Right atrium auricular region (tissue), 2 donors: ENCODE data around the gene RERGL. TPM values are rescaled to one million over a fixed set of nuclear protein-coding genes. Genes with fewer than 3 reads are reported as not detected.
"Not testable (repeated sequence)": the region's sequence is repeated elsewhere in the genome, so short reads cannot be mapped to it uniquely, and the experiment has no call there.

ENCODE experiments used
- DNase-seq: peaks from one replicate; pipeline ENCODE4 v3.0.0-alpha.2; 2019; ENCODE audit warnings: low spot score
- H3K27ac ChIP-seq, 2 donors: fragments of 200-600 bp; sonication (generic); 1 replicate in 1 of 2; 2 replicates in 1 of 2; pipeline ENCODE4 v1.5.1; 2016 to 2019
- H3K27me3 ChIP-seq, 2 donors: fragments of 200-600 bp; sonication (generic); one replicate each; pipeline versions ENCODE4 v1.5.1 to v1.6.0; 2017 to 2019
- H3K36me3 ChIP-seq: fragments of 200-600 bp; sonication (generic); one replicate; pipeline ENCODE4 v1.5.1; 2016
- H3K4me1 ChIP-seq, 2 donors: fragments of 200-600 bp; sonication (generic); one replicate each; pipeline versions ENCODE4 v1.5.1 to v1.6.0; 2017 to 2019
- H3K4me3 ChIP-seq, 2 donors: fragments of 200-600 bp; sonication (generic); 1 replicate in 1 of 2; 2 replicates in 1 of 2; pipeline ENCODE4 v1.5.1; 2017 to 2019; ENCODE audit warnings: mild to moderate bottlenecking in 1 of 2, moderate library complexity in 1 of 2
- H3K9me3 ChIP-seq, 2 donors: fragments of 200-600 bp; sonication (generic); one replicate each; pipeline ENCODE4 v1.5.1; 2019
- CTCF ChIP-seq, 2 donors: fragments of 200-600 bp; sonication (generic); IDR thresholded peaks; one replicate each; pipeline ENCODE4 v1.5.1; 2019; ENCODE audit warnings: antibody characterized with exemption in 2 of 2
- total RNA-seq, 2 donors: library from RNA; depleted of rRNA; stranded (reverse); fragments of >200 nt; gene quantifications; one replicate each; pipeline ENCODE4 v1.1.0, GENCODE V29; 2016

Gene RERGL
- total RNA-seq, 2 donors from 2014 or later, result 1.4 TPM; not detected in 1

GRCh38 chr12:18057051-18057450 is 32.9 kb downstream of the RERGL start:
- no peak for DNase-seq
- no peak overlapping the region for H3K27ac ChIP-seq
- H3K36me3 ChIP-seq, result no peaks in the 10 kb centered on the region
- no peak for TF ChIP-seq CTCF (IDR thresholded peaks at IDR 0.05)
- H3K27me3 ChIP-seq, result no peaks in the 10 kb centered on the region
- H3K4me3 ChIP-seq, result no peak overlapping the region
- no peaks in the 10 kb centered on the region for H3K4me1 ChIP-seq
- peaks cover 0 to 29% of the 10 kb centered on the region in 2 donors for H3K9me3 ChIP-seq

DNA sequence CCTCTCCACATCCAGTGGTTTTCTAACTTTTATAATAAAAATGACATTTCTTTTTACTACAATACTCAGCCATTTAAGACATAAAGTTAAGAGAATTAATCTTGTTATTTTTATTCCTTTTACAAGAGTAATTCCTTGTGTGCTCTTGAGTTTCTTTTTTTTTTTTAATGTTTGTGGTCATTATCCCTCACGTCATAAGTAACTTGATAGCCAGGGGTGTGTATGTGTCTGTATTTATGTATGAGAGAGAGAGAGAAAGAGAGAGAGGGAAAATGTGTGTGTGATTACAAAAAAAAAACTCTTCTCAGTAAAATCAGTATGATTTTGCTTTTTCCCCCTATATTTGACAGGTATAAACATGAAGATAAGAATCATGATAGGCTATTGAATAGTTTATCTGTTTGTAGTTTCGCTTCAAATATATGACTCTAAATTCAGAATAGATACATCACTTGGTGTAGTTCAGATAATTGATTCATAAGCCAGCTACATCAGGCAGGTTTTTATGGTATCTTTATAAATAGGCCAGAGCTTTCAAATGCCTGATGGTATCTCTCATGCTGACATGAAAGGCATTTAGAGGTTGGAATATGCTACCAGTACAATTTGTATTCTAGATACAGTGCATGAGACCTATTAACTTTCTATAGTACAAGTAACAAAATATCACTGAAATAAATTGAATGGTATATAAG is 34.9 kb downstream of the RERGL start:
- TF ChIP-seq CTCF (IDR thresholded peaks at IDR 0.05), result no peak
- Histone ChIP-seq H3K4me3 (no peak overlapping the region), H3K36me3 (no peaks in the 10 kb centered on the region), H3K27me3 (no peaks in the 10 kb centered on the region), H3K4me1 (no peaks in the 10 kb centered on the region), H3K27ac (no peak overlapping the region), H3K9me3 (peaks cover 0 to 29% of the 10 kb centered on the region in 2 donors)
- no peak for DNase-seq

GRCh38 chr12:18045446-18045992 is 44.5 kb downstream of the RERGL start:
- H3K27ac ChIP-seq, result no peak overlapping the region
- no peaks in the 10 kb centered on the region for H3K27me3 ChIP-seq
- H3K4me1 ChIP-seq, result no peaks in the 10 kb centered on the region
- no peak for DNase-seq
- no peaks in the 10 kb centered on the region for H3K36me3 ChIP-seq
- H3K4me3 ChIP-seq, result no peak overlapping the region
- no peak for TF ChIP-seq CTCF (IDR thresholded peaks at IDR 0.05)
- peaks cover 0 to 4% of the 10 kb centered on the region in 2 donors for H3K9me3 ChIP-seq

- H3K9me3 ChIP-seq, H3K27ac ChIP-seq, H3K4me1 ChIP-seq, H3K4me3 ChIP-seq, DNase-seq, H3K27me3 ChIP-seq, H3K36me3 ChIP-seq: not testable (repeated sequence)
These were observed 49.8 kb downstream of the RERGL start for GRCh38 chr12:18040060-18040742.

Other genes with a start within 250 kb of the RERGL start
- not detected for gene PIK3C2G, start 171.3 kb upstream of the RERGL start, total RNA-seq